Ishikawa (cell line): ENCODE data around the gene CCT2.

ENCODE experiments used
- CEBPB ChIP-seq: IDR thresholded peaks from 2 replicates; pipeline ENCODE4 v1.6.1; 2012
- NFIC ChIP-seq: IDR thresholded peaks from 2 replicates; pipeline ENCODE4 v1.6.1; 2012
- RAD21 ChIP-seq: IDR thresholded peaks from 2 replicates; pipeline ENCODE4 v1.6.1; 2012; ENCODE audit warnings: low read depth
- TAF1 ChIP-seq: IDR thresholded peaks from 2 replicates; pipeline ENCODE4 v1.6.1; 2012; ENCODE audit warnings: low read depth, mild to moderate bottlenecking
- TEAD4 ChIP-seq: IDR thresholded peaks from 2 replicates; pipeline ENCODE4 v1.6.1; 2012
- TF ChIP-seq, protein P1 (sequence below): IDR thresholded peaks from 2 replicates; pipeline ENCODE4 v1.6.1; 2012; ENCODE audit warnings: low read depth, mild to moderate bottlenecking
- TF ChIP-seq, protein P2 (sequence below): IDR thresholded peaks from 2 replicates; pipeline ENCODE4 v1.6.1; 2012

DNA sequence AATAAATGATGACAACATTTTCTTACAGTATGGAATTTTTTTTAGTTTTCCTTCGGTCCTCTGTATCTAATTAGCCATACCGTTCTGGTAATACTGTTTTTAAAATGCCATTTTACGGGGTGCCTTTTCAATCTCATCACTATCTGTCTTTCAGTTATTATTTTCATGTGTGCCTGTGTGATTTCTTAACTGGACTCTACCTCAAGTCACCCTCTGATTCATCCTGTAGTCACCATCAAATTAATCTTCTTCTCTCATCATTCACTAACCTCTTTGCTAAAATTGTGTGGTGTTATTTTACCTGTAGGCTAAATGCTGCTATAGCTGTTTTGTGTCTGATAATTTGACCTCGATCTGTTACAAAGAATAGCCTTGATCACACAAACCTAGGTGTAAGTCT lies 16.0 kb upstream of the CCT2 start:
- no peak for TF ChIP-seq CEBPB
- no peak for TF ChIP-seq TEAD4
- TF ChIP-seq RAD21: no peak
- TF ChIP-seq, protein P1, sequence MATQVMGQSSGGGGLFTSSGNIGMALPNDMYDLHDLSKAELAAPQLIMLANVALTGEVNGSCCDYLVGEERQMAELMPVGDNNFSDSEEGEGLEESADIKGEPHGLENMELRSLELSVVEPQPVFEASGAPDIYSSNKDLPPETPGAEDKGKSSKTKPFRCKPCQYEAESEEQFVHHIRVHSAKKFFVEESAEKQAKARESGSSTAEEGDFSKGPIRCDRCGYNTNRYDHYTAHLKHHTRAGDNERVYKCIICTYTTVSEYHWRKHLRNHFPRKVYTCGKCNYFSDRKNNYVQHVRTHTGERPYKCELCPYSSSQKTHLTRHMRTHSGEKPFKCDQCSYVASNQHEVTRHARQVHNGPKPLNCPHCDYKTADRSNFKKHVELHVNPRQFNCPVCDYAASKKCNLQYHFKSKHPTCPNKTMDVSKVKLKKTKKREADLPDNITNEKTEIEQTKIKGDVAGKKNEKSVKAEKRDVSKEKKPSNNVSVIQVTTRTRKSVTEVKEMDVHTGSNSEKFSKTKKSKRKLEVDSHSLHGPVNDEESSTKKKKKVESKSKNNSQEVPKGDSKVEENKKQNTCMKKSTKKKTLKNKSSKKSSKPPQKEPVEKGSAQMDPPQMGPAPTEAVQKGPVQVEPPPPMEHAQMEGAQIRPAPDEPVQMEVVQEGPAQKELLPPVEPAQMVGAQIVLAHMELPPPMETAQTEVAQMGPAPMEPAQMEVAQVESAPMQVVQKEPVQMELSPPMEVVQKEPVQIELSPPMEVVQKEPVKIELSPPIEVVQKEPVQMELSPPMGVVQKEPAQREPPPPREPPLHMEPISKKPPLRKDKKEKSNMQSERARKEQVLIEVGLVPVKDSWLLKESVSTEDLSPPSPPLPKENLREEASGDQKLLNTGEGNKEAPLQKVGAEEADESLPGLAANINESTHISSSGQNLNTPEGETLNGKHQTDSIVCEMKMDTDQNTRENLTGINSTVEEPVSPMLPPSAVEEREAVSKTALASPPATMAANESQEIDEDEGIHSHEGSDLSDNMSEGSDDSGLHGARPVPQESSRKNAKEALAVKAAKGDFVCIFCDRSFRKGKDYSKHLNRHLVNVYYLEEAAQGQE: no peak
- no peak for TF ChIP-seq TAF1
- TF ChIP-seq, protein P2, sequence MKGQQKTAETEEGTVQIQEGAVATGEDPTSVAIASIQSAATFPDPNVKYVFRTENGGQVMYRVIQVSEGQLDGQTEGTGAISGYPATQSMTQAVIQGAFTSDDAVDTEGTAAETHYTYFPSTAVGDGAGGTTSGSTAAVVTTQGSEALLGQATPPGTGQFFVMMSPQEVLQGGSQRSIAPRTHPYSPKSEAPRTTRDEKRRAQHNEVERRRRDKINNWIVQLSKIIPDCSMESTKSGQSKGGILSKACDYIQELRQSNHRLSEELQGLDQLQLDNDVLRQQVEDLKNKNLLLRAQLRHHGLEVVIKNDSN: no peak
- TF ChIP-seq NFIC: no peak
